ENCODE results near the gene RALGPS1.

Gene RALGPS1

GRCh38 chr9:127149010-127149409 is 234.4 kb downstream of the RALGPS1 start:
- TF ChIP-seq CTCF (IDR thresholded peaks at IDR 0.05; ENCODE audit: low read depth, low read length) = no peak
- TF ChIP-seq EZH2phosphoT487 (IDR thresholded peaks at IDR 0.05; ENCODE audit: low read depth) = no peak
- Histone ChIP-seq H4K20me1 (ENCODE audit: insufficient read depth, low read length) (no peaks in the 10 kb centered on the region), H3K27me3 (ENCODE audit: low read depth, low read length) (peaks cover 12% of the 10 kb centered on the region), H3K27ac (ENCODE audit: low read length) (no peak overlapping the region), H3K4me2 (ENCODE audit: low read length) (no peak overlapping the region), H2AFZ (ENCODE audit: low read depth, low read length) (no peak overlapping the region), H3K79me2 (ENCODE audit: low read length) (no peaks in the 10 kb centered on the region), H3K9me3 (ENCODE audit: insufficient read depth, low read length) (no peaks in the 10 kb centered on the region), H3K36me3 (replicated peaks; ENCODE audit: low read depth, low read length) (no peaks in the 10 kb centered on the region), H3K4me3 (ENCODE audit: low read length) (no peak overlapping the region), H3K4me1 (ENCODE audit: low read length) (peaks cover 9% of the 10 kb centered on the region), H3K9ac (ENCODE audit: low read length) (no peak overlapping the region)

DNA sequence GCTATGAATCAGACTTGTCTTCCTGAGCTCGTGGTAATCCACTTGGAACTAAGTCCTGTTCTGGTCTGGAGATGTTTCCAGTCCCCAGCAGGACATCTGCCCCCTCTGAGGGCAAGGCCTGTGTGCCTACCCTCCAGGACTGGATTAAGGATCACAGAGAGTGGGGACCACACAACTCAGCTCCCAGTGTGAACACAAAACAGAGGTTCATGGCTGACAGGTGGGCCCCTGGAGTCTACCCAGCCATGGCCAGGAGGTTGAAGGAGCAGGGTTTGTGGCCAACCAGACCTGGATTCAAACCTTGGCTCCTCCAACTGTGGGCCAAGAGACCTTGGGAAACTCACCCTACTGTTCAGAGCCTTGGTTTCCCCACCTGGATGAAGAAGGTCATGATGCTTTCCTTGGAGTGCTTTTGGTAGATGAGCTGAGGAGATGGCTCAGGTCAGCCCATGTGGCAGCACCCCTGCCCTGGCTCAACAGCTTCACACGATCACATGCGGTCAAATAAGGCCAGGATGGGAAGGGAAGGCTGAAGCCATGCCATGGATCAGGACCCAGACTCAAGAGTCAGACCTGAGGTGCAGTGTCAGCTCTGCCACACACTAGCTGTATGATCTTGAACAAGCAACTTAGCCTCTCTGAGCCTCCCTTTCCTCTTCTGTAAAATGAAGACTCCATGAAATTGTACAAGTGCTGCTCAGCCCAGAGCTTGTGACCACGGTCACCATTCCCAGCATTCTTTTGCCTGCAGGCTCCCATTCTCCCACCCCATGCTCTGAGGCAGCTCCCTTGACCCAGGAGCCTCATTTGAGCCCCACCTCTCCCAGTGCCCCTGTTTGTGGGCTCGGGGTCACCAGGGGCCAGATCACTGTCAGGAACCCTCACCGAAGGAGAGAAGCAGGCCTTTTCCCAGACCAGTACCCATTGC is 235.1 kb downstream of the RALGPS1 start:
- Histone ChIP-seq H2AFZ (ENCODE audit: low read depth, low read length) (no peak overlapping the region), H3K27ac (ENCODE audit: low read length) (no peak overlapping the region), H4K20me1 (ENCODE audit: insufficient read depth, low read length) (no peaks in the 10 kb centered on the region), H3K9ac (ENCODE audit: low read length) (no peak overlapping the region), H3K36me3 (replicated peaks; ENCODE audit: low read depth, low read length) (no peaks in the 10 kb centered on the region), H3K4me3 (ENCODE audit: low read length) (no peak overlapping the region), H3K4me2 (ENCODE audit: low read length) (no peak overlapping the region), H3K79me2 (ENCODE audit: low read length) (no peaks in the 10 kb centered on the region), H3K9me3 (ENCODE audit: insufficient read depth, low read length) (no peaks in the 10 kb centered on the region), H3K27me3 (ENCODE audit: low read depth, low read length) (peaks cover 12% of the 10 kb centered on the region), H3K4me1 (ENCODE audit: low read length) (peaks cover 16% of the 10 kb centered on the region)
- TF ChIP-seq CTCF (IDR thresholded peaks at IDR 0.05; ENCODE audit: low read depth, low read length) (no peak), EZH2phosphoT487 (IDR thresholded peaks at IDR 0.05; ENCODE audit: low read depth) (no peak)

- peak overlapping the region; percentile 94 for H3K4me2 ChIP-seq (ENCODE audit: low read length)
- no peak overlapping the region for H2AFZ ChIP-seq (ENCODE audit: low read depth, low read length)
- no peaks in the 10 kb centered on the region for H3K9me3 ChIP-seq (ENCODE audit: insufficient read depth, low read length)
- TF ChIP-seq CTCF (IDR thresholded peaks at IDR 0.05; ENCODE audit: low read depth, low read length) (no peak), EZH2phosphoT487 (IDR thresholded peaks at IDR 0.05; ENCODE audit: low read depth) (no peak)
- H4K20me1 ChIP-seq (ENCODE audit: insufficient read depth, low read length) = no peaks in the 10 kb centered on the region
- H3K4me3 ChIP-seq (ENCODE audit: low read length) = peak overlapping the region; percentile 67
- H3K36me3 ChIP-seq (replicated peaks; ENCODE audit: low read depth, low read length) = no peaks in the 10 kb centered on the region
- peaks cover 24% of the 10 kb centered on the region for H3K27me3 ChIP-seq (ENCODE audit: low read depth, low read length)
- H3K4me1 ChIP-seq (ENCODE audit: low read length) = peaks cover 24% of the 10 kb centered on the region
- no peak overlapping the region for H3K9ac ChIP-seq (ENCODE audit: low read length)
- H3K79me2 ChIP-seq (ENCODE audit: low read length) = no peaks in the 10 kb centered on the region
- no peak overlapping the region for H3K27ac ChIP-seq (ENCODE audit: low read length)
These were observed 238.9 kb downstream of the RALGPS1 start for GRCh38 chr9:127153501-127153900.

DNA sequence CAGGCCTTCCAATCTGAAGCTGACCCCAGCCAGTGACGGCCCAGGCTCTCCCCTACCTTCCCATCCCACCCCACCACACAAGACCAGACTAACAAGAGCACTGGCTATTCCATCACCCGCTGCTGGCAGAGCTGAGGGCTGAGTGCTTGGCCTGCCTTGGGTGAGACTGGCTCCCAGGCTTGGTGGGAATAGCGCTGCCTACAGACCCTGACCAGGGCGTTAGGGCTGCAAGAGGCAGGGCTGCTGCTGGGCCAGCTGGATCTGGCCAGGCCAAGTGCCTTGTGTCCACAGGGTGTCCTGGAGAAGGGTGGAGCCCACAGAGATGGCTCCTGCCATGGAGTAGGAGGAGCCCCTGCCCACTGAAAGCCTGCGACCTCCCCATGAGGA is 239.4 kb downstream of the RALGPS1 start:
- Histone ChIP-seq H2AFZ (ENCODE audit: low read depth, low read length) (no peak overlapping the region), H3K4me2 (ENCODE audit: low read length) (peak overlapping the region; percentile 94), H3K4me3 (ENCODE audit: low read length) (peak overlapping the region; percentile 67), H3K27me3 (ENCODE audit: low read depth, low read length) (peaks cover 24% of the 10 kb centered on the region), H3K36me3 (replicated peaks; ENCODE audit: low read depth, low read length) (no peaks in the 10 kb centered on the region), H3K79me2 (ENCODE audit: low read length) (no peaks in the 10 kb centered on the region), H4K20me1 (ENCODE audit: insufficient read depth, low read length) (no peaks in the 10 kb centered on the region), H3K9me3 (ENCODE audit: insufficient read depth, low read length) (no peaks in the 10 kb centered on the region), H3K27ac (ENCODE audit: low read length) (peak overlapping the region; percentile 58), H3K9ac (ENCODE audit: low read length) (peak overlapping the region; percentile 9; the same call in 1 of the 2 replicates), H3K4me1 (ENCODE audit: low read length) (peaks cover 27% of the 10 kb centered on the region)
- TF ChIP-seq EZH2phosphoT487 (IDR thresholded peaks at IDR 0.05; ENCODE audit: low read depth) (no peak), CTCF (IDR thresholded peaks at IDR 0.05; ENCODE audit: low read depth, low read length) (no peak)

Measured in OCI-LY3 (cell line).